K562 (cell line): Measurements from ENCODE around the gene OCA2. TPM values are rescaled to one million over a fixed set of nuclear protein-coding genes. Genes with fewer than 3 reads are reported as not detected.

Experiments used
- ATAC-seq: fragments of 200-7000 bp; cut with Tn5 transposase; 3 replicates; pipeline ENCODE4 v1.9.1; 2020; ENCODE audit warnings: moderate library complexity
- BruUV-seq: library from RNA; stranded (reverse); fragments of 400-500 nt; replicated peaks from 2 replicates; lab custom pipeline; 2021; lab: Mats Ljungman, UMichigan
- CTCF ChIA-PET: fragments of 300-600 bp; formaldehyde crosslinking; extraction: SDS; loops from one replicate; lab custom pipeline; 2021; ENCODE audit warnings: low intra/inter-chr PET ratio; lab: Yijun Ruan, JAX
- POLR2A ChIA-PET: fragments of 300-600, 350-650 bp; sonication (Branson Sonifier 250); formaldehyde crosslinking; extraction: SDS; loops from one replicate; lab custom pipeline; 2021; ENCODE audit warnings: antibody characterized with exemption, inconsistent platforms; lab: Yijun Ruan, JAX
- DNase-seq, 4 experiments: peaks; one replicate each; pipeline versions ENCODE4 v3.0.0 to v3.0.0-alpha.2; 2011 to 2018; ENCODE audit warnings: low spot score in 3 of 4, mixed read lengths in 3 of 4; ENCODE audit errors: extremely low read depth in 1 of 4
- FAIRE-seq: peaks from 2 replicates; lab custom pipeline; 2011; peaks lifted over from hg19 to GRCh38; lab: Jason Lieb, UNC
- H2AFZ ChIP-seq: 2 replicates; pipeline ENCODE4 v1.6.0; 2011; ENCODE audit warnings: low read depth, low read length, control low read depth, inconsistent platforms
- H3K27ac ChIP-seq: fragments of 200-600 bp; 3 replicates; pipeline ENCODE4 v1.8.0; 2011; ENCODE audit warnings: low read depth, mild to moderate bottlenecking, control low read depth, inconsistent platforms, low read length, moderate library complexity, mixed read lengths; ENCODE audit errors: extremely low read depth
- H3K27me3 ChIP-seq, 2 experiments: fragments of 300-600 bp in 1 of 2; 2 replicates in 1 of 2; 3 replicates in 1 of 2; pipeline versions ENCODE4 v1.6.0 to v1.8.0; 2011; ENCODE audit warnings: inconsistent platforms in 2 of 2, low read length in 2 of 2, mild to moderate bottlenecking in 1 of 2, mixed read lengths in 1 of 2, moderate library complexity in 1 of 2; ENCODE audit not compliant: control insufficient read depth in 2 of 2, insufficient read depth in 2 of 2
- H3K36me3 ChIP-seq: fragments of 300-600 bp; 3 replicates; pipeline ENCODE4 v1.8.0; 2011; ENCODE audit warnings: mild to moderate bottlenecking, low read length, inconsistent platforms; ENCODE audit not compliant: control insufficient read depth, insufficient read depth
- H3K4me1 ChIP-seq, 2 experiments: fragments of 200-600 bp in 1 of 2; replicated peaks in 1 of 2; 2 replicates in 1 of 2; 3 replicates in 1 of 2; pipeline versions ENCODE4 v1.5.1 to v1.8.0; 2011; ENCODE audit warnings: inconsistent platforms in 2 of 2, low read length in 2 of 2, mild to moderate bottlenecking in 1 of 2, mixed read lengths in 1 of 2, moderate library complexity in 1 of 2; ENCODE audit not compliant: control insufficient read depth in 2 of 2, insufficient read depth in 2 of 2
- H3K4me2 ChIP-seq: 2 replicates; pipeline ENCODE4 v1.6.1; 2011; ENCODE audit warnings: low read length, control low read depth, inconsistent platforms, mixed read lengths; ENCODE audit not compliant: insufficient read depth
- H3K4me3 ChIP-seq: fragments of 200-600 bp; sonication (generic), shearing (Covaris generic); 2 replicates; pipeline ENCODE4 v1.5.1; 2016; ENCODE audit warnings: control low read depth, inconsistent platforms
- H3K79me2 ChIP-seq: fragments of 200-600 bp; 3 replicates; pipeline ENCODE4 v1.8.0; 2011; ENCODE audit warnings: low read length, inconsistent platforms; ENCODE audit not compliant: control insufficient read depth, insufficient read depth
- H3K9ac ChIP-seq, 2 experiments: 2 replicates each; pipeline versions ENCODE4 v1.6.0 to v1.6.1; 2011; ENCODE audit warnings: low read depth in 2 of 2, low read length in 2 of 2, control low read depth in 1 of 2, inconsistent platforms in 1 of 2, mild to moderate bottlenecking in 1 of 2, mixed read lengths in 1 of 2; ENCODE audit not compliant: insufficient read depth in 1 of 2
- H3K9me1 ChIP-seq: one replicate; pipeline ENCODE4 v1.6.0; 2011; ENCODE audit warnings: inconsistent platforms, mild to moderate bottlenecking, low read length, moderate library complexity; ENCODE audit not compliant: control insufficient read depth, insufficient read depth
- H3K9me3 ChIP-seq: replicated peaks from 2 replicates; pipeline ENCODE4 v1.5.1; 2011; ENCODE audit warnings: low read depth, low read length, inconsistent platforms; ENCODE audit not compliant: control insufficient read depth, insufficient read depth
- H4K20me1 ChIP-seq: replicated peaks from 2 replicates; pipeline ENCODE4 v1.6.1; 2011; ENCODE audit warnings: low read length, inconsistent platforms, mixed read lengths; ENCODE audit not compliant: control insufficient read depth, insufficient read depth
- ATF6 ChIP-seq: sonication (generic); formaldehyde crosslinking; IDR thresholded peaks from 2 replicates; pipeline ENCODE4 v1.4.0; 2020; ENCODE audit warnings: mild to moderate bottlenecking, missing genetic modification reagents
- DLX4 ChIP-seq: fragments of 250-450 bp; sonication (Bioruptor Pico); IDR thresholded peaks from 2 replicates; pipeline ENCODE4 v1.6.1; 2021; ENCODE audit warnings: mild to moderate bottlenecking
- FOXO4 ChIP-seq: fragments of 450-650 bp; formaldehyde crosslinking; IDR thresholded peaks from 2 replicates; pipeline ENCODE4 v1.4.0; 2020; ENCODE audit warnings: mild to moderate bottlenecking, moderate library complexity
- MBD1 ChIP-seq: fragments of 250-450 bp; sonication (Bioruptor Pico); IDR thresholded peaks from 2 replicates; pipeline ENCODE4 v1.8.0; 2022; ENCODE audit warnings: inconsistent platforms
- PCBP2 ChIP-seq: fragments of 200-400 bp; formaldehyde crosslinking; IDR thresholded peaks from 2 replicates; pipeline ENCODE4 v1.6.1; 2018; ENCODE audit warnings: low read length, low read depth, mild to moderate bottlenecking, moderate library complexity; ENCODE audit not compliant: poor library complexity, severe bottlenecking
- SAFB ChIP-seq: fragments of 200-400 bp; formaldehyde crosslinking; IDR thresholded peaks from 2 replicates; pipeline ENCODE4 v1.6.1; 2017; ENCODE audit warnings: low read depth, low read length, borderline replicate concordance
- ZNF133 ChIP-seq: fragments of 250-450 bp; sonication (Bioruptor Pico); IDR thresholded peaks from 2 replicates; pipeline ENCODE4 v1.4.0; 2020; ENCODE audit warnings: mild to moderate bottlenecking
- ZNF431 ChIP-seq: sonication (generic); formaldehyde crosslinking; IDR thresholded peaks from 2 replicates; pipeline ENCODE4 v1.8.0; 2022; ENCODE audit warnings: mild to moderate bottlenecking, missing genetic modification reagents
- ZNF76 ChIP-seq: fragments of 250-450 bp; sonication (Bioruptor Pico); IDR thresholded peaks from 2 replicates; pipeline ENCODE4 v1.4.0; 2020; ENCODE audit warnings: mild to moderate bottlenecking, moderate library complexity, borderline replicate concordance
- WGBS: fragments of 100-300 bp; shearing (Covaris generic); methylation state at CpG from one replicate; pipeline ENCODE4 v1.1.6; 2016; ENCODE audit warnings: low coverage, mixed read lengths; ENCODE audit not compliant: insufficient coverage; ENCODE audit errors: missing lambda C conversion rate; 5-methylcytosine and 5-hydroxymethylcytosine counted together
- in situ Hi-C: fragments of 300-500 bp; cut with MboI; formaldehyde crosslinking; loops from 4 replicates; pipeline ENCODE4 v1.15.0; 2018; ENCODE audit warnings: inconsistent platforms, mixed read lengths
- intact Hi-C: fragments of 100-400 bp; cut with micrococcal nuclease; formaldehyde crosslinking; loops from 2 replicates; pipeline ENCODE4 v1.14.2; 2022
- polyA plus RNA-seq, 8 experiments: library from polyadenylated mRNA; depleted of rRNA in 4 of 8; stranded (reverse) in 5 of 8; unstranded in 3 of 8; fragments of >200 nt; fragmentation: Nextera tagmentation in 2 of 8; fragmentation: Illumina TruSeq in 1 of 8; extraction: Ambion mirVana in 2 of 8; extraction: Trizol in 1 of 8; gene quantifications; 2 replicates each; pipeline versions ENCODE4 v1.2.1 to v1.2.3, GENCODE V29; 2011 to 2014; ENCODE audit warnings: inconsistent platforms in 1 of 8, missing spikeins in 1 of 8
- total RNA-seq, 7 experiments: library from RNA; depleted of rRNA in 6 of 7; stranded (reverse); fragments of >200 nt in 6 of 7; fragmentation: Illumina TruSeq in 2 of 7; extraction: Trizol in 2 of 7; gene quantifications; 2 replicates each; pipeline versions ENCODE4 v1.2.1 to v1.2.3, GENCODE V29; 2011 to 2021; ENCODE audit warnings: low replicate concordance in 1 of 7

The OCA2 gene
- total and polyA plus RNA-seq, 9 of the 15 experiments (the other 6 are each of a cell fraction or from before 2014, with no cell fraction given), result 0.07 to 0.59 (median 0.17) TPM; not detected in 1

- Histone ChIP-seq H3K4me2 (no peak overlapping the region), H2AFZ (no peak overlapping the region), H4K20me1 (no peaks in the 10 kb centered on the region), H3K36me3 (no peaks in the 10 kb centered on the region), H3K9me1 (no peaks in the 10 kb centered on the region), H3K4me1 (no peaks in the 10 kb centered on the region), H3K9me3 (no peaks in the 10 kb centered on the region), H3K27ac (no peak overlapping the region), H3K27me3 (peaks cover 2 to 7% of the 10 kb centered on the region in 2 experiments; a peak in 2 of 5 replicates), H3K79me2 (no peaks in the 10 kb centered on the region), H3K9ac (no peak overlapping the region), H3K4me3 (no peak overlapping the region)
- ATAC-seq (no peak), DNase-seq (no peak), FAIRE-seq (no peak)
- no TSS peak for BruUV-seq
- CTCF ChIA-PET, result no interaction called here
- POLR2A ChIA-PET, result no interaction called here
- WGBS, result 0% methylated on average over 2 of the region's 2 CpGs
- in situ Hi-C loops, result no loop called here
- intact Hi-C loops, result no loop called here
- TF ChIP-seq ZNF431 (CRISPR knock-in tag) (no peak), PCBP2 (no peak), ATF6 (no peak), ZNF76 (CRISPR knock-in tag) (no peak), FOXO4 (no peak), SAFB (no peak), ZNF133 (CRISPR knock-in tag) (no peak), DLX4 (CRISPR knock-in tag) (no peak), MBD1 (no peak)
These were observed 159.9 kb downstream of the OCA2 start for GRCh38 chr15:27939246-27939645.
